GM21360 (cell line): ENCODE data around the gene GRB10.
"Not testable (repeated sequence)": the region's sequence is repeated elsewhere in the genome, so short reads cannot be mapped to it uniquely, and the experiment has no call there.

Experiments used
- ATAC-seq: cut with Tn5 transposase; IDR thresholded peaks from one replicate; pipeline ENCODE4 v1.9.1; 2021; ENCODE audit warnings: mild to moderate bottlenecking, moderate library complexity; ENCODE audit not compliant: unreplicated experiment

Gene GRB10

DNA sequence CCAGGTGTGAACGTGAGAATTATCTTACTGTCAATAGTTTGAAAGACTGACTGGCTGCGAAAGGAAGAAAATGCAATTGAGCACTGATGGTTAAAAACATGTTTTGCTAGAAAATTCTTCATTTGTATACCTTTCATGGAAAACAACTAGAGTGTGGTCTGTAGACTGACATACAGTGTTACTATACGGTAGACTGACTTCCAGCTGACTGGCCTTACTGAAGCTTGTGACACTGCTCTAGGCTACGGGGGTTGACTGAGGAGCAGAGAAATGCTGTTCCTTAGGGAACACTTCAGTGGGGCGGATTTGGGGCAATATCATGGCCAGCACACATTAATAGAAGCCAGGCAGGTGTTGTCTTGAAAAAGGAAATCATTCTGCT, 191.6 kb downstream of the GRB10 start:
- ATAC-seq = no peak

DNA sequence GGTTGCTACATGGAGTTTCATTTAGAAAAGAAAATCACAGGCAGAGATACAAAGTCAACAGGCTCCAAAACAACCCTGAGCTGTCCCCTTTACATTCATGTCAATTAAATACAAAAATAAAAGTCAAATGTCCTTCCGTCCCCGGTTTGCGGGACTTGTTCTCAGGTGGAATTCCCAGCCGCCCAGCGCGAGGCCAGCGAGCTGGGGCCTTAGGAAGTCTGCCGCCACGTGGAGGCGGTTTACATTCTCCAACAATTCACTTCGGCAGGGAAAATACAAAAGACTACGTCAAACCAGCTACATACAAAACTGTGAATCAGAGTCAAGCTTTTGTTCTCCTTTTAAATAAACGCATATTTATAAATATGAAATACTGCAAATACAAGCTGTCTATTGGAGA, 192.2 kb downstream of the GRB10 start:
- ATAC-seq = no peak

DNA sequence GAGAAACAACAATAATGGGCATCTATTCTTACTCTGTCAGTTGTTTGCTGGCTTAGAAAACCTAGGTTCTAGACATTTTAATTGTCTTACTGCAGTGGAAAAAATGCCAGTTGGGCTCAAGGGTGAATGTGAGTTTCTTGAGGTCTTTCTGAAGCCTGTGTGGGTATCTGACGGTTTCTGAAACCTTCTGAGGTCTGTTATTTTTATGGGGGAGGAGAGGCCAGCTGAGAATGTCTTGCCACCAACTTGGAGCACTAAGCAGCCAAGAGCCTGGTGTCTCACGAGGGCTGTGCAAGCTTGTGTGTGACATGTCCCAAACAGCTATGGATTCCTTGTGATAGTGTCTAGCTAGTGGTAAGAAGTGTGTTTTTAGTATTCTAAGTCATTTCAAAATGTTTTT, 193.3 kb downstream of the GRB10 start:
- no peak for ATAC-seq

DNA sequence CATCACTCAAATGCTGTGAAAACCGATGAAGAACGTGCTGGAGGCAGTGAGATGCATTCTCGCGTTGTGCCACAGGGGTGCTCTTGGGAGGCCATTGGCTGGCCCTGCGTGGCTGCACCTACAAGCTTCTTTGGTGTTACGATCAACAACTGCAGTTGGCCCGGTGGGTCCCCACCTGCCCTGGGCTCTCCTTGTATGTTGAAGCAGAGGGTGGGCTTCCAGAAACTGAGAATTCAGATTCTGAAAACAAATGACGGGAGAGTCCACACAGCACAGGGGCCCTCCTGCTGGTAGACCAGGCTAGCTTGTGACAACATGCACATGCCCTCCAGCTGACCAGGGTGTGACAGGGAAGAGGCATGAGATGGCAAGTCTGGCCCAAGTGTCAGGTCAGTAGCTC, 193.8 kb downstream of the GRB10 start:
- no peak for ATAC-seq

DNA sequence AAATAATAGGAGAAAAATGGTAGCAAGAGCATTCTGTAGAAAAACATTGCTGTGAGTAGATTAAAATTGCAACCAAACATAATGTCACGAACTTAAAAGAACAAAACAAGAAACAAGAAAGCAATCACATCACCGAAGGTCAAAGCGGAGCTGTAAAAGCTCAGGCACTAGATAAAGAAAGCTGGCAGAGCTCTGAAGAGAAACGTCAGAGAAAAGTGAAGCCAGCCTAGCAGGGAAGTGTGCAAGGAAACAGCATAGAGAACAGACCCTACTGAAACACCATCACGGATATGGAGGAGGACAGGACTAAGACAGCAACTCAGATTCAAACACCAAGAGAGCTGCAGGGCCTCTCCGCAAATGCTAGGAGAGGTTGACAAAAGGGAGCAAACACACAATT, 195.0 kb downstream of the GRB10 start:
- no peak for ATAC-seq

- no peak for ATAC-seq
Observed at GRCh38 chr7:50584793-50585408, 197.8 kb downstream of the GRB10 start.

DNA sequence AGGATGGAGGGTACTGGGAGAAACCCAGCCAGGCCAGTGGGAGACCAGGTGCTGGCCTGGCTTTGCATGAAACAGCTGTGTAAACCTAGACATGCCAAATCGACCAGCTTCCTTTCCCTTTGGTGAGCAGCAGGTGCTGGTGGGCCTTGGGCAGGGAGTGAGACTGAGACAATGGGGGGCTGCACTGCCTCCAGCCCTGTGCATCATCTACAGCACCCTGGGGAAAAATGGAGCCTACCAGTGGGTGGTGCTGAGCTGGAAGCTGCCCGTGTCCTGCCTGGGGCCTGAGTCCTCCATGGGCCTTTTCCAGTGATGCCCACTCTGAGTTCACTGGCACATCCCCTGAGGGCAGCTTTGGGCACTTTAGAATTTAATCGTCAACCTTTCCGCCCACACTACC, 198.3 kb downstream of the GRB10 start:
- ATAC-seq = no peak

GRCh38 chr7:50583295-50583694, 199.4 kb downstream of the GRB10 start:
- ATAC-seq = not testable (repeated sequence)

- ATAC-seq = not testable (repeated sequence)
Observed at GRCh38 chr7:50582271-50582670, 200.4 kb downstream of the GRB10 start.

DNA sequence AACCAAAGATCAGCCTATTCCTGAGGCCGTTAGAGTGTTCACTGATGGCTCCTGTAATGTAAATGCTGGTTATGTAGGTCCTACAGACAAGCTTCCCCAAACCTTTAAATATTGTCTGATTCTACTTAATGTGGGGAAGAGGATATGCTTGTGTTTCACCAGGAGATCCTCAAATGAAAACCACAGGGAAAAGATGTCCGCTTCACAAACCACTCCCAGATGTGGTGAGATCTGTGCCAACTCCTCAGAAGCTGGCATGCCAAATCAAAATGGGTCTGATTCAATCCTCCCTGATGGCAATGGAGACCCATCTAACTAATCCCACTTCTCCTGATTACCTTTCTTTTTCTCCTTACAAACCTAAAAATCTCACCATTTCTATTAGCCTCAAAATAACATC, 202.0 kb downstream of the GRB10 start:
- ATAC-seq = not testable (repeated sequence)

GRCh38 chr7:50580057-50580456, 202.6 kb downstream of the GRB10 start:
- ATAC-seq = no peak

DNA sequence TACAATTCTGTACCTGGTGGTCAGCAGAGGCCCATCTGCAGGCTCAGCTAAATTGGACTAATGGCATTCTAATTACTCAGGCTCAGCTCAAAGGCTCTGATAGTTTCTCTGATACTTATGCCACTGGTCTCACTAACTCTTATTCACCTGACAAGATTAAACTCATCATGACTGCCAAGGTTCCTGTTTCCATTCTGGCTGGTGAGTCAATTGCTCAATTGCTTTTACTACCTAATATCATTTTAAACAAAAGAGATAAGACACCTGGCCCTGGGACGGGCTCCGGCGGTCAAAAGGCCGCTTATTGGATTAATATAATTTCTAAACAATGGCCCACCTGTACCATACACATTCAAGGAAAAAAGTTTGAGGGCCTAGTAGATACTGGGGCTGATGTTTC, 204.6 kb downstream of the GRB10 start:
- ATAC-seq = not testable (repeated sequence)

DNA sequence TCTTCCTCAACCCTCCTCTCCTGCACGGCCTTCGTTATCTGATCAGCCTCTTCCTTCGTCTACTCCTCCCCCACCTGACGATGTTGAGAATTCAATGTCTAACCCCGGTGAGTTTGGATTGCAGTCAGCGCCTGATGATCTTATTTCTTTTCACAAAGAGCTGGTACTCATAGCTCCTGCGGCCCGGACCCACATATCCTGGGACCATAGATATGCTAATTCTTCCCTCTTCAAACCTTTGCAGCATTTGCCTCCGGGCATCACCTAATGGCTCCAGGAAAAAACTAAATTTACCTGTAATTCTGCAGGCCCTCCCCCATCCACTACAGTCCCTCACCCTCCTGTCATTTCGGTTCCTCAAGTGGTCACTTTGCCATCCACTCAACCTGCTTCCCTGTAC, 205.1 kb downstream of the GRB10 start:
- no peak for ATAC-seq

- ATAC-seq = not testable (repeated sequence)
Observed at GRCh38 chr7:50576388-50576787, 206.3 kb downstream of the GRB10 start.

DNA sequence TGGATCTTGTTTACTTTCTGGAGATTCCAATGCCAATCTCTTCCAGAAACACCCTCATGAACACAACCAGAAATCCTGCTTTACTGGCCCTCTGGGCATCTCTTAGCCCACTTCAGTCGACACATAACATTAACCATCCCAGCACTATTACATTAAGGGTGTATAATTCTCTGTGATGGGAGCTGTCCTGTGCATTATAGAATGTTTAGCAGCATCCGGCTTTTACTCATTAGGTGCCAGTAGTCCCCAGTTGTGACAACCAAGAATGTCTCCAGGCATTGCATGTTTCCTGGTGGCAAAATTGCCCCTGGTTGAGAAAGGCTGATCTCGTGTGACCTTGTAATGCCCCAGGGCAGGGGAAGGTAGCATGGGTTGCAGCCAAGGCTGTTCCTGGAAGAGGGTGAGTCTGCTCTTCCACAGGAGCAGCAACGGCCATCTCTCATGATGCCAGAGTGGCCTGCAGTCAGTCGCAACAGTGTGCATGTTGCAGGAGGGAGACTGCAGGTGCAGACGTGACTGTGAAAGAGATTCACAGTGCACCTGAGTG, 214.9 kb downstream of the GRB10 start:
- ATAC-seq = no peak

DNA sequence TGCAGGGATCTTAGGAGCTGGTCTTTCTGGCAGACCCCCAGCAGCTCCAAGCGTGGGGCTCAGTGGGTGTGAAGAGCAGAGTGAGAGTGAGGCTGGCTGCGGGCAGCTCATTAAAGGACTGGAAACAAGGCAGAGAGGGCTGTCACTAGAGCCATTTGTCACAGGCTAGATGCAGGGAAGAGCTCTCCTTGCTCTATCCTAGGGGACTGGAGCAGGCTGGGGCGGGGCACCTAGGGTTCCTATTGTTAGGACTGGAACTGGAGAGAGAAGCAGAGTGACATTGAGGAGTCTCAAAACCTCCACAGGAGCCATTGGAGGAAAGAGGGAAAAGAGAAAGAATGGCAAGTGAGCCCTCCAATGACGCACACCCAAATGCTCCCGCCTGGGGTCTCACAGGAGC, 216.7 kb downstream of the GRB10 start:
- no peak for ATAC-seq

DNA sequence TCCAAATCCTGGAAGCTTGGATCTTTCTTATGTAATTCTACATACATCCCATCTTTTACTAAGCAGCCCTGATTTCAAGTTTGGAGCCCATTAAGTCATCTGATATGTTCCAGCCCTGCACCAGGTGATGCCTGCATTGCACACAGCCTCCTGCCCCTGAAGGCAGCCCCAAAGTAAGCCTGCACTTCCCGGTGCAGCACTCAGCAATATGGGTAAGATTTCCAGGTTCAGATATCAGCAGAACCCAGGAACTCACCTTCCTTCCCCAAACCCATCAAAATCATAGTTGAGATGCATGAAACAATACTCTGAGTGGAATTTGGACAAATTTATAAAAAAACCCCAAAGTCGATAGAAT, 217.2 kb downstream of the GRB10 start:
- no peak for ATAC-seq

GRCh38 chr7:50564640-50565558, 217.8 kb downstream of the GRB10 start, which contains the start of gene DDC:
Gene DDC (minus strand): TSS chr7:50565405. CDS start chr7:50544085, 21,320 bp downstream.
- ATAC-seq = no peak

DNA sequence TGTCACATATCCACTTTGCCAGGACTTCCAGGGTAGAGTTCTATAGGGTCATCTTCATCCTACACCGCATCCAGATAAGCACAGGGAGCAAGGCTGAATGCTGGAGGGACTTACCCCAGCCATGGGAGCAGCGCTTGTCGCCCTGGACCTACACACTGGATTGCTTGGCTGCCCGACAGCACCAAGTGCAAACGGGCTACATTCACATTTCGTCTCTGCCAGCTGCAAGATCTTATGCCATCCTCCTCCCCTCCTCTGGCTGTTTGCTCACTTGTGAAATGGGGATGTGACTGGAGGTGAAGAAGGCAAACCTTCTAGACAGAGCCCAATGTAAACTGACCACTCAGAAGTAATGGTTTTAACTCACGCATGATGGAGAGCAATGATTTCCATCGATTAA, 218.5 kb downstream of the GRB10 start:
- ATAC-seq = no peak

DNA sequence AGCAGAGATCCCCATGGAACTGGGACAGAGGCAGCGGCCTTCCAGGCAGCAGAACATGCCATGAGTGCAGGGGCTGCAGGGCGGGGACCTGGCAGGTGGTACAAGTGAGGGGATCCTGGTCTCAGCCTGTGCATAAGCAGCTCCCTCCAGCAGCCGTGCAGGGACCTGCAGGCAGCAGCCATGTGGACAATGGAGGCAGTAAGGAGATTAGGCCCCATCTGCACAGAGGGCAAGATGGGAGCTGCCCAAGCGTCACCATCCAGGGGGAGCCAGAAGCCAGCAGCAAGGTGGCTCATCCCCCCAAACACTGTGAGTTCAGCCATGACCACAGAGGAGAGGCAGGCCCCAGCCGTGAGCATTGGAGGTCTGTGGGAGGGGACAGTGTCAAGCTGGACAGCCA, 220.6 kb downstream of the GRB10 start:
- no peak for ATAC-seq

DNA sequence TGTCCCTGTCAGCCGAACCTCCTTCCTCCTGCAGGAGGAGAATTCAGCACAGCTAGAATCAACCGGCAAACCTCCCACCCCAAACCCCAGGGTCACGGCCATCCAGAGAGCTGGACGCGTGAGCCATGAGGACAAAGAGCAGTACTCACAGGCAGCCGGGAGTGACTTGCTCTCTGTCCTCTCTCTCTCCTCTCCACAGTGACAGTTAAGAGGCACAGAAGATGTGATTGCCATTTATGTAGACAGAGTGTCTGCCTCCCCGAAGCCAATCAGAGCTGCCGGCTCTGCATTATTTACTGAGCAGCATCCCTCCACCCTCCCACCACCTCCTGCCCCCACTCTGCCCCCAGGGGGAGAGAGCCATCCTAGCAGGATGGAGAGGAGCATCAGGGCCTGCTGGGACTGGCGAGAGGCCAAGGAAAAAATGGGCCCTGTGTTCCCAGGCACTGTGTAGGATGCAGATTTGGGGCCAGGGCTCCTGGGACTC, 221.8 kb downstream of the GRB10 start:
- ATAC-seq = no peak

- ATAC-seq = no peak
Observed at GRCh38 chr7:50559881-50560280, 222.8 kb downstream of the GRB10 start.
